ENCODE measurements around the gene AP5S1.

AP5S1 gene

GRCh38 chr20:3846378-3846739 is 26.0 kb downstream of the AP5S1 start:
- DNase-seq (ENCODE audit: low spot score), result no peak

GRCh38 chr20:3846740-3847428 is 26.5 kb downstream of the AP5S1 start, which contains the start of gene MAVS:
Gene MAVS (plus strand): TSS chr20:3846834. CDS start chr20:3854625, 7,791 bp downstream.
- peak; percentile 92 for DNase-seq (ENCODE audit: low spot score)

GRCh38 chr20:3847429-3847940 is 27.1 kb downstream of the AP5S1 start:
- DNase-seq (ENCODE audit: low spot score), result no peak

- DNase-seq (ENCODE audit: low spot score), result no peak
These were observed 28.2 kb downstream of the AP5S1 start for GRCh38 chr20:3848565-3848964.

GRCh38 chr20:3854462-3854871 is 34.1 kb downstream of the AP5S1 start:
- DNase-seq (ENCODE audit: low spot score), result no peak

GRCh38 chr20:3857405-3857804 is 37.1 kb downstream of the AP5S1 start:
- no peak for DNase-seq (ENCODE audit: low spot score)

GRCh38 chr20:3858689-3859088 is 38.3 kb downstream of the AP5S1 start:
- no peak for DNase-seq (ENCODE audit: low spot score)

GRCh38 chr20:3861191-3861590 is 40.8 kb downstream of the AP5S1 start:
- DNase-seq (ENCODE audit: low spot score), result no peak

GRCh38 chr20:3862333-3862732 is 42.0 kb downstream of the AP5S1 start:
- DNase-seq (ENCODE audit: low spot score), result no peak

GRCh38 chr20:3863317-3863716 is 43.0 kb downstream of the AP5S1 start:
- DNase-seq (ENCODE audit: low spot score), result no peak

GRCh38 chr20:3864518-3864917 is 44.2 kb downstream of the AP5S1 start:
- no peak for DNase-seq (ENCODE audit: low spot score)

- no peak for DNase-seq (ENCODE audit: low spot score)
These were observed 45.0 kb downstream of the AP5S1 start for GRCh38 chr20:3865152-3865886.

GRCh38 chr20:3865887-3866407 is 45.6 kb downstream of the AP5S1 start:
- DNase-seq (ENCODE audit: low spot score), result no peak

- DNase-seq (ENCODE audit: low spot score), result no peak
These were observed 46.1 kb downstream of the AP5S1 start for GRCh38 chr20:3866464-3866863.

GRCh38 chr20:3867802-3868201 is 47.5 kb downstream of the AP5S1 start:
- DNase-seq (ENCODE audit: low spot score), result no peak

- no peak for DNase-seq (ENCODE audit: low spot score)
These were observed 49.7 kb downstream of the AP5S1 start for GRCh38 chr20:3869839-3870634.

- no peak for DNase-seq (ENCODE audit: low spot score)
These were observed 51.4 kb downstream of the AP5S1 start for GRCh38 chr20:3871550-3872265.

- no peak for DNase-seq (ENCODE audit: low spot score)
These were observed 53.2 kb downstream of the AP5S1 start for GRCh38 chr20:3873507-3873906.

GRCh38 chr20:3874194-3874844 is 54.0 kb downstream of the AP5S1 start:
- DNase-seq (ENCODE audit: low spot score), result no peak

- no peak for DNase-seq (ENCODE audit: low spot score)
These were observed 55.1 kb downstream of the AP5S1 start for GRCh38 chr20:3875378-3875974.

- DNase-seq (ENCODE audit: low spot score), result no peak
These were observed 55.7 kb downstream of the AP5S1 start for GRCh38 chr20:3876000-3876399.
